ENCODE results near the gene LATS1. TPM values are rescaled to one million over a fixed set of nuclear protein-coding genes. Genes with fewer than 3 reads are reported as not detected.
A peak's percentile ranks its signal among the peaks of the same experiment; 100 is the strongest.

LATS1 gene
- total and polyA plus RNA-seq, 10 of the 15 experiments (the other 5 are each of a cell fraction or from before 2014, with no cell fraction given), result 2.1 to 15.6 (median 11.0) TPM

DNA sequence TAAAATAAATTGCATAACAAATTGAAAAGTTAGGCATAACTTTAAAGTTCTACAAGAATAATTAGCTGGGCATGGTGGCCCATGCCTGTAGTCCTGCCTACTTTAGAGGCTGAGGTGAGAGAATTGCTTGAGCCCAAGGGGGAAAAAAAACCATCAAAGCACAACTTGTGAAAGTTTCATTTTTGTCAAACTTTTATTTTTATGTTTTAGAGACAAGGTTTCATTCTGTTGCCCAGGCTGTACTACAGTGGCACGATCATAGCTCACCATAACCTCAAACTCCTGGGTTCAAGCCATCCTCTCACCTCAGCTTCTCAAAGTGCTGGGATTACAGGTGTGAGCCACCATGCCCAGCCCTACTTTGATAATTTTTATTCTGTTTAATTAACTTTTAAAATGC is 83.6 kb downstream of the LATS1 start (continued):
- TF ChIP-seq ESRRA (IDR thresholded peaks at IDR 0.05; ENCODE audit: low read length), result no peak

GRCh38 chr6:149628875-149629510 is 88.9 kb downstream of the LATS1 start:
- H3K4me3 ChIP-seq, result peak overlapping the region; percentile 29; the same call in 1 of the 2 replicates
- H3K79me2 ChIP-seq (ENCODE audit: control insufficient read depth, insufficient read depth, low read length), result no peaks in the 10 kb centered on the region
- no peaks in the 10 kb centered on the region for H4K20me1 ChIP-seq (ENCODE audit: control insufficient read depth, insufficient read depth)
- intact Hi-C loops (cut with micrococcal nuclease; ENCODE audit: unreplicated experiment), result no loop called here
- H3K4me1 ChIP-seq (ENCODE audit: control insufficient read depth, insufficient read depth, low read length), result peaks cover 12% of the 10 kb centered on the region
- in situ Hi-C loops (cut with MboI), result no loop called here
- ChIA-PET CTCF (interaction anchor here (1.8 kb wide), 1 partner anchor 14 kb away, joined by 5 read pairs; no protein-coding TSS in a partner anchor), RAD21 (ENCODE audit: unreplicated experiment) (interaction anchor here (1.0 to 1.4 kb wide), 2 partner anchors 16 to 18 kb away, joined by 3 read pairs; no protein-coding TSS in a partner anchor), POLR2A (interaction anchor here (1.0 kb wide), 1 partner anchor 14 kb away, joined by 3 read pairs; no protein-coding TSS in a partner anchor), SMC1A (ENCODE audit: uncharacterized antibody, unreplicated experiment) (interaction anchor here (1.3 to 1.5 kb wide), 4 partner anchors 16 to 89 kb away, joined by 3 read pairs; partner anchors contain the start of gene LATS1)
- H3K27me3 ChIP-seq (replicated peaks in 1 of 2; ENCODE audit: control insufficient read depth in 2 of 2, insufficient read depth in 2 of 2, low read length in 1 of 2), result no peaks in the 10 kb centered on the region
- DNase-seq (ENCODE audit: low read depth, low spot score), result peak; percentile 44
- H3K36me3 ChIP-seq (ENCODE audit: control insufficient read depth in 2 of 2, insufficient read depth in 2 of 2, low read length in 1 of 2), result peaks cover 0 to 18% of the 10 kb centered on the region in 2 experiments; a peak in 1 of 4 replicates
- BruUV-seq (replicated peaks), result no TSS peak
- ATAC-seq, result peak; percentile 96
- no peaks in the 10 kb centered on the region; the same call in 2 of the 3 replicates for H3K9me3 ChIP-seq (replicated peaks; ENCODE audit: control insufficient read depth, insufficient read depth, low read length)
- WGBS (ENCODE audit: insufficient coverage, insufficient replicate concordance, low lambda C conversion rate, missing lambda C conversion rate), result 27% methylated on average over 4 of the region's 4 CpGs
- peak overlapping the region; percentile 61 for H3K4me2 ChIP-seq (ENCODE audit: control insufficient read depth, insufficient read depth)
- peak overlapping the region; percentile 74 for H3K27ac ChIP-seq (ENCODE audit: control insufficient read depth, insufficient read depth)
- FAIRE-seq, result peak; percentile 93
- H3K9ac ChIP-seq (ENCODE audit: control insufficient read depth, insufficient read depth, low read length), result peak overlapping the region; percentile 40; the same call in 1 of the 2 replicates
- peak overlapping the region; percentile 83 for H2AFZ ChIP-seq (ENCODE audit: control insufficient read depth, low read depth, low read length)
- peak in 1 of 2 experiments; percentile 26; a peak in 1 of 4 replicates for TF ChIP-seq IKZF2 (IDR thresholded peaks at IDR 0.05)
- no peak for TF ChIP-seq KAT2A (conservative IDR thresholded peaks at IDR 0.05; ENCODE audit: control insufficient read depth, low read depth, low read length)
- TF ChIP-seq NBN (IDR thresholded peaks at IDR 0.05), result no peak
- TF ChIP-seq CTCF (IDR thresholded peaks at IDR 0.05 in 2 of 3, conservative IDR thresholded peaks at IDR 0.05 in 1 of 3; ENCODE audit: control insufficient read depth in 2 of 3, extremely low read depth in 1 of 3, insufficient read depth in 1 of 3, low read depth in 3 of 3, low read length in 3 of 3), result 0 out of 6 replicates have a peak, but pooled peaks of 2 of the 3 experiments have one; percentile 8 to 9
- TF ChIP-seq ESRRA (IDR thresholded peaks at IDR 0.05; ENCODE audit: low read length), result no peak
- no peak for TF ChIP-seq STAT1 (conservative IDR thresholded peaks at IDR 0.05)
- TF ChIP-seq ZBED1 (IDR thresholded peaks at IDR 0.05; ENCODE audit: borderline replicate concordance), result no peak
- no peak for TF ChIP-seq RCOR1 (conservative IDR thresholded peaks at IDR 0.05; ENCODE audit: low read depth, low read length)
- no peak for TF ChIP-seq MTA2 (IDR thresholded peaks at IDR 0.05; ENCODE audit: low read depth)
- no peak for TF ChIP-seq ZSCAN29 (IDR thresholded peaks at IDR 0.05)
- TF ChIP-seq STAT3 (IDR thresholded peaks at IDR 0.05; ENCODE audit: low read depth, low read length), result no peak
- no peak for TF ChIP-seq RELA (IDR thresholded peaks at IDR 0.05; ENCODE audit: borderline replicate concordance, partially characterized antibody)
- TF ChIP-seq CUX1 (IDR thresholded peaks at IDR 0.05; ENCODE audit: insufficient replicate concordance, low read depth, low read length), result no peak
- TF ChIP-seq NR2C2 (IDR thresholded peaks at IDR 0.05; ENCODE audit: borderline replicate concordance, control insufficient read depth, insufficient read length, low read depth), result no peak
- TF ChIP-seq ZZZ3 (IDR thresholded peaks at IDR 0.05; ENCODE audit: control insufficient read depth, insufficient read length, low read depth), result no peak

Data from GM12878 (cell line).